GM18909 (cell line): ENCODE measurements around the gene FOXO3.

Experiments used
- ATAC-seq: cut with Tn5 transposase; IDR thresholded peaks from one replicate; pipeline ENCODE4 v1.9.1; 2021; ENCODE audit warnings: mild to moderate bottlenecking; ENCODE audit not compliant: unreplicated experiment, poor library complexity

FOXO3 gene

GRCh38 chr6:108699290-108700041 lies 138.7 kb downstream of the FOXO3 start:
- ATAC-seq, result no peak

DNA sequence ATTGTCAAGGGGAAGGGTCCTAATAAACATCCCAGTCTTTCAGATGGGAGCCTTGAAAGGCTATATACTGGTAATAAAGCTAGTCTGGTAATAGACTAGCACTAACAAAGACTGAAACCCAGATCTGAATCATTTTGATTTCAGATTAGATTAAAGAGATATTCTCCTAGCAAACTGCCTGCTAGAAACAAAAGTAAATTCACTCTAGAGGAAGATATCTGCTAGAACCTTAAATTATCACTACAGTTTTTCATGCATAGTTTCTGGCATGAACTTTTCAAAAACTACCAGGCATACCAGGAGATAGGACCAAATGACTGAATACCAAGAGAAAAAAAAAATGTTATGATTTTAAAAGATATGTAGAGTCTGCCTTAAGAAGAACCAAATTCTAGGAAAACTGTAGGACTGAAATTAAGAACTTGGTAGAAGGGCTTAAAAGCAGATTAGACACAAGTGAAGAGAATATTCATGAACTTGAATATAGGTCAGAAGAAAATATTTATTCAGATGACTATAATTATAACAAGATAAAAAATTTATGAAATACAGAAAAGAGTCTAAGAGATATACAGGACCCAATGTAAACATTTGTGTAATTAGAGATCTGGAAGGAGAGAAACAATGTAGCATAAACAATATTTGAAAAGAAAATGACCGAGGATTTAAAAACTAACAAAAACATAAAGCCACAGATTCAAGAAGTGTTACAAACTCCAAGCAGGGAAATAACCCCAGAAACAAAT lies 141.6 kb downstream of the FOXO3 start:
- ATAC-seq, result no peak

GRCh38 chr6:108706649-108707048 lies 145.9 kb downstream of the FOXO3 start:
- no peak for ATAC-seq

GRCh38 chr6:108707328-108707976 lies 146.7 kb downstream of the FOXO3 start:
- ATAC-seq, result no peak

DNA sequence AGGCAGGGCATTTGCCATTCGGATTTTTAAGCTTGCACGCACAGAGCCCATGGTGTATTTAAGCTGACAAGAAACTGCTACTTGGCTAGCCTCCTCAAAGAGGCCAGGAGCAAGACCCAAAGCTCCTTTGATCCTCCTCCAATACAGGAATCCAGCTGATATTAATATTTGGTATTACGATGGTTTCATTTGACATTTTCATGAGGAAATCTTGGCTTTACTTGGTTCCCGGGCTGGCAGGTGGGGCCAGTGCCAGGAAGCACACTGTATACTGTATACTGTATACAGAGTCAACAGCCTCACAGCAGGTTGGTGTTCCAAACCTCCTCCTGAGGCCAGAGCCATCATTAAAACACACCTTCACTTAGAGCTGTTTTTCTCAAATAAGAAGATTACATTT lies 149.3 kb downstream of the FOXO3 start:
- ATAC-seq, result no peak

DNA sequence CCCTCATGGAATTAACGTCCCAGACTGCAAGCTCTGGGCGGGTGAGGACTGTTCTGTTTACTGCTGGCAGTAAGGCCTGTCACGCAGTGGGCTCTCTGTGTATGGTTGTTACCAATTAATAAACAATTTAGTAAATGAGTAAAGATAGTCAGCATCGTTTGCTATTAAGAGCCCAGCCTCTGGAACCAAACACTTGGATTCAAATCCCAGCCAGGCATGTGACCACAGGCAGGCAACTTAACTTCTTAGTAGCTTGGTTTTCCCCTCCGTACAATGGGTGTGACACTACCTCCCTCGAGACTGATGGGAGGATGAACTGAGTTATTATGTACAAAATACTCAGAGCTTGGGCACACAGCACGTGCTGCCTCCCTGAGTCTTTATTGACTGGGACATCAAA lies 149.8 kb downstream of the FOXO3 start:
- no peak for ATAC-seq

DNA sequence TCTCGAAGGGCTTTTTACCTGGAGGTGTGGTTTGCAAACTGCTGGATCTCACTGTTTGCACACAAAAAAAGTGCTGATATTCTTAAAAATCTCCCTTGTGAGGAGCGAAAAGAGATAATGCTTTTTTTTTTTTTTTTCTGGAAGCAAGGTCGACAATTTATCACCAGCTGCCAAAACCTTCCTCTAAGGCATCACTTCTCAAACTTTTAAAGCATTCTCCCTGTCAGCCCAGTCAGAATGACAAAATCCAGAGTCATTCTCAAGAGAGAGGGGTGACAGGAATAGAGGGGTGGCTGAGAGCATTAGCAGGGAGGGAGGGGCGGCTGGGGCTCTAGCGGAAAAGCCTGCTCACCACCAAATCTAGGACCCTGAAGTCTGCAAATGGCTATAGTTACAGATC lies 150.4 kb downstream of the FOXO3 start:
- no peak for ATAC-seq

- no peak for ATAC-seq
Observed at GRCh38 chr6:108711826-108712225, 151.1 kb downstream of the FOXO3 start.

- no peak for ATAC-seq
Observed at GRCh38 chr6:108712946-108713345, 152.2 kb downstream of the FOXO3 start.

DNA sequence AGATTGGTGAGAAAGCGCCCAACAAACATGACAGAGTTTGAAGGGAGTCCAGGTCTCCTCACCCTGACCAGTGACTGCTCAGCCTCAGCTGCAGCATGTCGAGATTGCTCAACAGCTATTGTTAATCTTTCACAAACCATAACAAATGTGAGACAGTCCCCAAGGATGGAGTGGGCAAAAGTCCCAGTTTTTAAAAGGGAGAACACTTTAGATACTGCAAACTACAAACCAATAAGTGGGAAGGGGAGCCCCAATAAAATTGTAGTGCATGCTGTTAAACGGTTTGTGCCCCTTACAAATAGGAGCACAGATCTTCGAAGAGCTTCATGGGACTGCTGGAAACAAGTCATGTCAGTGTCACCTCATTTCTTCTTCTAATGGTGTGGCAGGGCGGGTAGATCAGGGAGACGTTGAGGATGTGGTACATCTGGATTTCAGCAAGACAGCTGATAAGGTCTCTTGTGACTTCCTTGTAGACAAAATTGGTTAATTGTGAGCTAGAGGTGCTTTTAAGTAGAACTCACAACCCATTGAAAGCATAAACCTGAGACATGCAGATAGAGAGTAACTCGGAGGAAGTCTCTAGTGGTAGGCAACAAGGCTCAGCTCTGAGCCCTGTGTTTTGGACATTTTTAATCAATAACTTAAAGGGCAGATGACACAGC lies 153.5 kb downstream of the FOXO3 start:
- ATAC-seq, result no peak

DNA sequence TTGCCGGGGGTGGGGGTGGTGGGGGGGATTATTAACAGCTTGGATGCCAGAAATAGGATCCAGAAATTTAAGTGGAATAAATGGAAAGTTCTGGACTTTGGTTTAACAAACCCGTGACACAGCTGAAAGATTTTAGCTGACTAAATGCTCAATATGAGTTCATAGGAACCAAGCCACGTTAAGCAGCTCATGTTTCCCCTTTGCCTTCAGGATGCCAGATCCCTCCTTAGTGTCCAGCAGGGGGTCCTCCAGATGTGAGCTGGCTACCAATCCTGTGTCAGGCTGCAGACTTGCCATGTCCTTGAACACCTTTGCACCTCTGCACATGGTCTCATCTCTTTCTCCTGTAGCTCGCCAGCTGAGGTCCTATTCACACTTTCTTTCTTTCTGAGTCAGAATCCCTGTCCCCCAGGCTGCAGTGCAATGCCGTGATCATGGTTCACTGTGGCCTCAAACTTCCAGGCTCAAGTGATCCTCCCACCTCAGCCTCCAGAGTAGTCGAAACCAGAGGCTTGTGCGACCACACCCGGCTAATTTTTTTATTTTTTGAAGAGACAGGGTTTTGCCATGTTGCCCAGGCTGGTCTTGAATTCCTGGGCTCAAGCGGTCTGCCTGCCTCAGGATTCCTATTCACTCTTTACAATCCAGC lies 154.2 kb downstream of the FOXO3 start:
- ATAC-seq, result no peak

- ATAC-seq, result no peak
Observed at GRCh38 chr6:108715832-108716231, 155.1 kb downstream of the FOXO3 start.

DNA sequence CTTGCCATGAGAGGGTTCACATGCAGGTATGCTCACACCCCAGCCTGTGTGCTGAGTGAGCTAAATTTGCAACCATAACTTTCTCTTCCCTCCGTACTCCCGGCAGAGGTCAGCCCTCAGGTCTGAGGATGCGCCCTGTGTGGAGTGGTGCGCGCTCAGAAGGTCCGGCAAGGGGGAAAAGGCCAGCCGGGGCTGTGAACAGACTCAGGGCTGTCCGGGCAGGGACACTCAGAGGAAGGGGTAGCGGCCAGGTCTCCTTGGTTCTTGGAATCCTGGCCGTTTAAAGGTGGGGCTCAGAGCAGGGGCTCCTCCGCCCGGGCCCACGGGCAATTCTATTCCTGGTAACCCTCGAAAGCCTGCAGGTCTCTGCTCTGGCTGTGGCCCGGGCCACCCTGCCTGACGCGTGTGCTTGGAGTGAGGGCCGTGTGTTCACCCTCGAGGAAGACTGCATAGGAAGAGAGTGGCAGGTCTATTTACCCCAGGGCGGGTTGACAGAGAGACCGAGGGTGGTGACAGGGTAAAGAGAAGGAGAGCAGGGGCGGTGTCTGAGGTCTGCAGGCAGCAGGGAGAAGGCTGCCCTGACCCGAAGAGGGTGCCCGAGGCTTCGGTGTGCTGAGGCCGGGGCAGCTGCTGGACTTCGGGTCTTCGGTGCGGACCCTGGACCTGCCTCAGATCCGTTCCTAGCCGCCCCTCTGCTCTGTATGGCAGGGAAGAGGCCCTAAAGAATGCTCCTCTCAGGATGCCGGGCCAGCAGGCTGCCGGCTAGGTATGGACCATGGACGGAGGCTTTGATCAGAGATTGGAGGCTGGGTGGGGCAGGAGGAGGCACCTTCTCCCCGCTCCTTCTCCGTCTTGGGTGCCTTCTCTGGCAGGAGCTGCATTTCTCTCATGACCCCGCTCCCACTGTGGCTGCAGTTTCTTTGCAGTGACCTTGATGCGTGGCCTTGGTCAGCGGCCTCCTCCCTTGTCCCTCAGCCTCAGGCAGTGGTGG lies 156.4 kb downstream of the FOXO3 start:
- ATAC-seq, result no peak

GRCh38 chr6:108719477-108719876 lies 158.8 kb downstream of the FOXO3 start:
- no peak for ATAC-seq

DNA sequence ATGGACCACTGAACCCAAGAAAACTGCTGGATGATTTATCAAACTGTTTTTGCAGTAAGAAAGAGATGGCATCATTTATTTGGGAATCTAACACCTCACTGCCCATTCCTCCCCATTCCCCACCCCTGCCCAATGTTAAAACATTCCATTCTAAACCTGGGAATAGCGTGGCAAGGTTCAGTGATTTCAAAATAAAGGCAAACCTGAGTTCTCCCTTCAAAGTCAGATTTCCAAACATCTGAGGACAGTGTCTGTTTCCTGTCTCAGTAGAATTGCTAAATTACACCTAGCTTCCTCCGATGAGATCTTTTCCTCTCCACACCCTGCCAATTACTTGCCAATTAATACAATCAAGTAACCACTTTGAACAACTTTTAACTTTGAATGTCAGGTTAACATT lies 160.1 kb downstream of the FOXO3 start:
- ATAC-seq, result no peak

GRCh38 chr6:108721286-108721685 lies 160.6 kb downstream of the FOXO3 start:
- no peak for ATAC-seq

DNA sequence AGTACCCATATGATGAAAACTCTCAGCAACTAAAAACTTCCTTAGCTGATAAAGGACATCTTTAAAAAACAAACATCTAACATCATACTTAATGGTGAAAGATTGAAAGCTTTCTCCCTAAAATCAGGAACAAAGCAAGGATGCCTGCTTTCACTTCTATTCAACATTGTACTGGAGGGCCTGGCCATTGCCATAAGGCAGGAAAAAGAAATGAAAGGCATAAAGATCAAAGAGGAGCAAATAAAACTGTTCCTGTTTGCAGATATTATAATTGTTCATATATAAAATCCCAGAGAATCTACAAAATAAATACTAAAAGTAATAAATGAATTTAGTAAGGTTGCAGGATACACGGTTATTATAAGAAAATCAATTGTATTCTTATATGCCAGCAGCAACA lies 162.9 kb downstream of the FOXO3 start:
- ATAC-seq, result no peak

DNA sequence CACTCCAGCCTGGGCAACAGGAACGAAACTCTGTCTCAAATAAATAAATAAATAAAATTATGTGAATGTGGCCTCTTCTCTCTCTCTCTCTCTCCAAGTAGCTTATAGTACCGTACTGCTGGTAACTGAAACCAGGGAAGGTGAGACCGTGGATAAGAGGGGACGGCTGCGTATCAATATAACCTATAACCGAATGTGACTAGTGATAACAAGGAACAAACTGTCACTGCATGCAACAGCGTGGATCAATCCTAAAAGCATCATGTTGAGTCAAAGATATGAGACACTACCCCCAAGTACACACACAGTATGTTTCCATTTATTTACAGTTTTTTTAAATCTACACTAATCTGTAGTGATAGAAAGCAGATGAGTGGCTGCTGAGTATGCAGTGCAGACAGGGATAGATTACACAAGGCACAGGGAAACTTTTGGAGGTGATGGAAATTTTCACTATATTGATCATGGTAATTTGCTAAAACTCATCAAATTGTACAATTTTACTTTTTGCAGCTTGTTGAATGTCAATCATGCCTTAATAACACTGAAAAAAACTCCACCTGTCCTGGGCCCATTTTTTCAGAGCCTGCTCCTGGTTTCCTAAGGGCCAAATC lies 166.1 kb downstream of the FOXO3 start:
- no peak for ATAC-seq
